Peyer's patch (tissue), 4 donors: Measurements from ENCODE around the gene P2RY2. TPM values are rescaled to one million over a fixed set of nuclear protein-coding genes. Genes with fewer than 3 reads are reported as not detected.

ENCODE experiments used
- DNase-seq, 3 donors: peaks; one replicate each; pipeline ENCODE4 v3.0.0-alpha.2; 2017 to 2019
- H3K27ac ChIP-seq, 4 donors: fragments of 200-600 bp; sonication (generic); one replicate each; pipeline ENCODE4 v1.5.1; 2016 to 2019
- H3K27me3 ChIP-seq, 2 donors: fragments of 200-600 bp; sonication (generic); one replicate each; pipeline ENCODE4 v1.5.1; 2019
- H3K36me3 ChIP-seq, 3 donors: fragments of 200-600 bp; sonication (generic); one replicate each; pipeline ENCODE4 v1.5.1; 2016 to 2019
- H3K4me1 ChIP-seq, 4 donors: fragments of 200-600 bp; sonication (generic); one replicate each; pipeline ENCODE4 v1.5.1; 2016 to 2019
- H3K4me3 ChIP-seq, 4 donors: fragments of 200-600 bp; sonication (generic); 1 replicate in 3 of 4; 2 replicates in 1 of 4; pipeline ENCODE4 v1.5.1; 2016 to 2019; ENCODE audit warnings: mild to moderate bottlenecking in 1 of 4
- H3K9me3 ChIP-seq, 4 donors: fragments of 200-600 bp; sonication (generic); one replicate each; pipeline ENCODE4 v1.5.1; 2016 to 2019; ENCODE audit warnings: mild to moderate bottlenecking in 1 of 4
- CTCF ChIP-seq, 6 experiments: fragments of 450-650 bp in 4 of 6; fragments of 200-600 bp in 2 of 6; sonication (generic) in 1 of 6; IDR thresholded peaks; one replicate each; pipeline ENCODE4 v1.5.1; 2017 to 2019; ENCODE audit warnings: antibody characterized with exemption in 6 of 6, mild to moderate bottlenecking in 3 of 6, moderate library complexity in 1 of 6
- POLR2A ChIP-seq, 2 donors: fragments of 450-650 bp; IDR thresholded peaks; one replicate each; pipeline ENCODE4 v1.5.1; 2017; ENCODE audit warnings: antibody characterized with exemption in 2 of 2, mild to moderate bottlenecking in 2 of 2, moderate library complexity in 2 of 2
- total RNA-seq, 4 donors: library from RNA; depleted of rRNA; stranded (reverse); fragments of >200 nt; gene quantifications; one replicate each; pipeline ENCODE4 v1.1.0, GENCODE V29; 2016

P2RY2 gene
- total RNA-seq, 4 donors from 2014 or later: 6.6 to 42.7 (median 33.5) TPM

GRCh38 chr11:73243093-73243485, 25.0 kb downstream of the P2RY2 start:
- no peaks in the 10 kb centered on the region for H3K27me3 ChIP-seq
- no peak overlapping the region for H3K4me3 ChIP-seq
- H3K4me1 ChIP-seq: no peaks in the 10 kb centered on the region
- H3K9me3 ChIP-seq: no peaks in the 10 kb centered on the region
- H3K36me3 ChIP-seq: no peaks in the 10 kb centered on the region
- DNase-seq: peak in 1 of 3 donors; percentile 28
- no peak overlapping the region for H3K27ac ChIP-seq
- TF ChIP-seq CTCF (IDR thresholded peaks at IDR 0.05): no peak
- TF ChIP-seq POLR2A (IDR thresholded peaks at IDR 0.05): no peak

GRCh38 chr11:73244589-73245240, 26.6 kb downstream of the P2RY2 start:
- Histone ChIP-seq H3K36me3 (no peaks in the 10 kb centered on the region), H3K27me3 (no peaks in the 10 kb centered on the region), H3K9me3 (no peaks in the 10 kb centered on the region), H3K4me1 (no peaks in the 10 kb centered on the region), H3K27ac (no peak overlapping the region), H3K4me3 (no peak overlapping the region)
- peak in 2 of 3 donors; percentile 23 to 25 for DNase-seq
- TF ChIP-seq POLR2A (IDR thresholded peaks at IDR 0.05): no peak
- no peak for TF ChIP-seq CTCF (IDR thresholded peaks at IDR 0.05)

- no peak for TF ChIP-seq CTCF (IDR thresholded peaks at IDR 0.05)
- TF ChIP-seq POLR2A (IDR thresholded peaks at IDR 0.05): no peak
These were observed 27.4 kb downstream of the P2RY2 start for GRCh38 chr11:73245461-73245860.

GRCh38 chr11:73246303-73246702, 28.2 kb downstream of the P2RY2 start:
- Histone ChIP-seq H3K9me3 (no peaks in the 10 kb centered on the region), H3K4me1 (no peaks in the 10 kb centered on the region), H3K27me3 (no peaks in the 10 kb centered on the region), H3K36me3 (no peaks in the 10 kb centered on the region), H3K27ac (no peak overlapping the region), H3K4me3 (no peak overlapping the region)
- TF ChIP-seq CTCF (IDR thresholded peaks at IDR 0.05): no peak
- TF ChIP-seq POLR2A (IDR thresholded peaks at IDR 0.05): no peak
- DNase-seq: no peak

More at GRCh38 chr11:73245461-73245860, 27.4 kb downstream of the P2RY2 start:
- Histone ChIP-seq H3K36me3 (no peaks in the 10 kb centered on the region), H3K4me3 (no peak overlapping the region), H3K4me1 (no peaks in the 10 kb centered on the region), H3K9me3 (no peaks in the 10 kb centered on the region), H3K27ac (no peak overlapping the region), H3K27me3 (no peaks in the 10 kb centered on the region)
- peak in 2 of 3 donors; percentile 19 to 22 for DNase-seq

GRCh38 chr11:73248526-73249185, 30.6 kb downstream of the P2RY2 start:
- TF ChIP-seq POLR2A (IDR thresholded peaks at IDR 0.05) (no peak), CTCF (IDR thresholded peaks at IDR 0.05) (no peak)
- no peaks in the 10 kb centered on the region for H3K27me3 ChIP-seq
- H3K4me3 ChIP-seq: no peak overlapping the region
- peak in 1 of 3 donors; percentile 11 for DNase-seq
- H3K27ac ChIP-seq: no peak overlapping the region
- H3K9me3 ChIP-seq: no peaks in the 10 kb centered on the region
- no peaks in the 10 kb centered on the region for H3K36me3 ChIP-seq
- H3K4me1 ChIP-seq: no peaks in the 10 kb centered on the region
